Spleen (tissue), 7 donors: ENCODE measurements around the gene FXYD6.

Experiments used
- CTCF ChIP-seq, 11 experiments: fragments of 200-600 bp in 7 of 11; fragments of 450-650 bp in 4 of 11; sonication (generic) in 4 of 11; IDR thresholded peaks in 8 of 11; conservative IDR thresholded peaks in 3 of 11; 1 replicate in 7 of 11; 2 replicates in 4 of 11; pipeline versions ENCODE4 v1.4.0 to v1.8.0; 2016 to 2021; ENCODE audit warnings: antibody characterized with exemption in 11 of 11, inconsistent platforms in 4 of 11, mild to moderate bottlenecking in 1 of 11
- POLR2A ChIP-seq, 3 donors: fragments of 450-650 bp; IDR thresholded peaks; one replicate each; pipeline ENCODE4 v1.5.1; 2017; ENCODE audit warnings: antibody characterized with exemption in 3 of 3, mild to moderate bottlenecking in 1 of 3
- POLR2AphosphoS5 ChIP-seq, 3 donors: sonication (generic); formaldehyde crosslinking; IDR thresholded peaks; one replicate each; pipeline ENCODE4 v1.5.1; 2017; ENCODE audit warnings: antibody characterized with exemption in 3 of 3
- donor health status: DM: no; HTN: no; CAD: no; lungs with moderate emphysema.
- donor health status: DM: no; HTN: no; CAD: no.
- donor health status: DM: no; HTN: no; CAD: no.

GRCh38 chr11:117816151-117816741, 60.2 kb downstream of the FXYD6 start:
- peak; percentile 40 to 61 (median 59) for TF ChIP-seq POLR2AphosphoS5 (IDR thresholded peaks at IDR 0.05)
- TF ChIP-seq CTCF (IDR thresholded peaks at IDR 0.05 in 8 of 11, conservative IDR thresholded peaks at IDR 0.05 in 3 of 11), result no peak
- TF ChIP-seq POLR2A (IDR thresholded peaks at IDR 0.05), result no peak
